NCI-H2196 (cell line): Measurements from ENCODE around the gene URI1.
A peak's percentile ranks its signal among the peaks of the same experiment; 100 is the strongest.
"Not testable (repeated sequence)": the region's sequence is repeated elsewhere in the genome, so short reads cannot be mapped to it uniquely, and the experiment has no call there.

ENCODE experiments used
- DNase-seq: peaks from one replicate; lab custom pipeline; 2025; ENCODE audit not compliant: unreplicated experiment; lab: John Stamatoyannopoulos, UW

Gene URI1, protein sequence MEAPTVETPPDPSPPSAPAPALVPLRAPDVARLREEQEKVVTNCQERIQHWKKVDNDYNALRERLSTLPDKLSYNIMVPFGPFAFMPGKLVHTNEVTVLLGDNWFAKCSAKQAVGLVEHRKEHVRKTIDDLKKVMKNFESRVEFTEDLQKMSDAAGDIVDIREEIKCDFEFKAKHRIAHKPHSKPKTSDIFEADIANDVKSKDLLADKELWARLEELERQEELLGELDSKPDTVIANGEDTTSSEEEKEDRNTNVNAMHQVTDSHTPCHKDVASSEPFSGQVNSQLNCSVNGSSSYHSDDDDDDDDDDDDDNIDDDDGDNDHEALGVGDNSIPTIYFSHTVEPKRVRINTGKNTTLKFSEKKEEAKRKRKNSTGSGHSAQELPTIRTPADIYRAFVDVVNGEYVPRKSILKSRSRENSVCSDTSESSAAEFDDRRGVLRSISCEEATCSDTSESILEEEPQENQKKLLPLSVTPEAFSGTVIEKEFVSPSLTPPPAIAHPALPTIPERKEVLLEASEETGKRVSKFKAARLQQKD

DNA sequence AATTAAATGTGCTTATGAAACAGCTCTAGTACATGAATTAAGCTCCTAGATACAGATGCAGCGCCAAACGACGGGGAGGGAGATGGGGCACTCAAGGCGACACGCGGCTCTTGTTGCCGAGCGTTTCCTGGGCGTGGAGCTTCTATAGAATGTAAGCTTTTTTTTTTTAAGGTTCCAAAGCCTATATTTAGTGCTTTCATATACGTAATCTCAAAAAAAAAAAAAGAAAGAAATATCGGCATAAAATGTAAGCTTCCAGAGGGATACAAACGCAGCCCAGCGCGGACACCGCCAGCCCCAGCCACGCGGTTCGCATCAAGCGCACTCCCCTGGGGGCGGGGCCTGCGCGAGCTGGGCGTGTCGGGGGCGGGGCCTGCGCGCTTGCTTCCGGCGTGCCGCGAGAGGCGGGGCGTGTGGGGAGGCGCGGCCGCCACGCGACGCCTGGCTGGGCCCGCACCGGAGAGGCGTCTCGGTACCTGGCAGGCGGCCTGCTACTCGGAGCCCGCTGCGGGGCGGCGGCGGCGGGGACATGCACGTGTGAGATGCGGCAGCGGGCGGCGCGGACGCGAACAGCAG is at the start of gene URI1:
Gene URI1 (plus strand): TSS at position 412 of the 576 bp plus-strand sequence. CDS start 309 bp downstream, outside the sequence.
- peak; percentile 86 for DNase-seq

DNA sequence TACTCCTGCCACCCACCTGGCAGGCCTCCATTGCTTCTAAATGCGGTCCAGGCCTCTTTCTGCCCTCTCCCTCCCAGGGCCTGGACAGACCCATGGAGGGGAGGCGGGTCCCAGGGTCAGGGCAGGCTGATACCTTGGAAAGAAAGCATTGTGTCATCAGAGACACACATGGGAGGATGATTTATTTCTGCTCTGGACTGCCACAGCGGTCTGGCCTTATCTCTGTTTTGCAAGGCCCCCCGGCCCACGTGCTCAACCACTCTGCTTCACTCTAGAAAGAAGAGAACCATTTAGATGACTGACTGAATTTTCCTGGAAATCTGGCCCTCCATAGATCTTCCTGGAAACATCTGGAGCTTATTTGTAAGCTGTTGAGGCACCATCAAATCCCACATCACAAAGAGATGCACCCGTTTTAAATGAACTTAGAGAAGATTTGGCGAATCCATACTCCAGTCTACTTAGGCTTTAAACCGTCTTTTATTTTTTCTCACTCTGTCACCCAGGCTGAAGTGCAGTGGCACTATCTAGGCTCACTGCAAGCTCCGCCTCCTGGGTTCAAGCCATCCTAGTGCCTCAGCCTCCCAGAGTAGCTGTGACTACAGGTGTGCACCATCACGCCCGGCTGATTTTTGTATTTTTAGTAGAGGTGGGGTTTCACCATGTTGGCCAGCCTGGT is 48.3 kb upstream of the URI1 start:
- no peak for DNase-seq

DNA sequence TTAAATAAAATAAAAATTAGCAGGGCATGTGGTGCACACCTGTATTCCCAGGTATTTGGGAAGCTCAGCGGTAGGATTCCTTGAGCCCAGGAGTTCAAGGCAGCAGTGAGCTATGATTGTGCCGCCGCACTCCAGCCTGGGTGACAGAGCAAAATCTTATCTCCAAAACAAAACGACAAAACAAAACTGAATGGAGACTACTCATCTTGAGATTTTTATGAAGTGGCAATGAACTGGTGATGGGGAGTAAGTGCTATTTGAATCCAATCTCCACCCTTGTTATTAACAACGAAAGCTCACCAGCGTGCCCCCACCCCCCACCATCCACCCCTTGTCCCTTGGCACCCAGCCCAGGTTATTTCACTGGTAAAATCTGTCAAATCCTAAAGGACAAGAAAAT is 45.2 kb upstream of the URI1 start:
- no peak for DNase-seq

DNA sequence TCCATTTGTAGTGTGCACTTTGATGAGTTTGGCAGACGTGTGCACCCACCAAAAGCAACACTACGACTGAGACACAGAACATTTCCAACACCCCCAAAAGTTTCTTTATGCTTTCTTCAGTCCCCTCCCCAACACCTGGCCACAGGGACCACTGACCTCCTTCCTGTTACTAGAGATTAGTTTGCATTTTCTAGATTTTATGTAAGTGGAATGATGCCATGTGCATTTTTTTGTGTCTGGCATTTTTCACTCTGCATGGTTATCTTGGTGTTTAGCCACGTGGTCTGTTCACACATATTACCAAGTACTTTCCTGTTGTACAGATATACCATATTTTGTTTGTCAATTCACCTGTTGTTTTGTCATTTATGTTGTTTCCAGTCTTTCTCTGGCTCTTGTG is 44.6 kb upstream of the URI1 start:
- DNase-seq, result no peak

DNA sequence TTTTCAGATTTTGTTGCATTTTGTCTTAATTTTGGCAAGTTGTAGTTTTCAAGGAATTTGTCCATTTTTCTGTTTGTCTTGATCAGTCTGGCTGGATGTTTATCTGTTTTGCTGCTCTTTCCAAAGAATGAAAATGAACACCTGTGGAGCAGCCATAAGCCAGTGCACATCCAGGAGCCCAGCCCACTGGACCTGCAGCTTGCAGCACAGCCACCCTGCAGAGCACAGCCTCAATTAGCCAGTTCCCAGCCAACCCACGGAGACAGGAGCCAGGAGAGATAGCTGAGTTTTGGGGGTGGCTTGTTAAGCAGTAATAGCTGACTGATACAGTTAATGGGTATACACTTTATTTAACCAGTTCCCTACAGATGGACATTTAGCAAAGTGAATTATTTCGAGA is 38.0 kb upstream of the URI1 start:
- DNase-seq, result no peak

DNA sequence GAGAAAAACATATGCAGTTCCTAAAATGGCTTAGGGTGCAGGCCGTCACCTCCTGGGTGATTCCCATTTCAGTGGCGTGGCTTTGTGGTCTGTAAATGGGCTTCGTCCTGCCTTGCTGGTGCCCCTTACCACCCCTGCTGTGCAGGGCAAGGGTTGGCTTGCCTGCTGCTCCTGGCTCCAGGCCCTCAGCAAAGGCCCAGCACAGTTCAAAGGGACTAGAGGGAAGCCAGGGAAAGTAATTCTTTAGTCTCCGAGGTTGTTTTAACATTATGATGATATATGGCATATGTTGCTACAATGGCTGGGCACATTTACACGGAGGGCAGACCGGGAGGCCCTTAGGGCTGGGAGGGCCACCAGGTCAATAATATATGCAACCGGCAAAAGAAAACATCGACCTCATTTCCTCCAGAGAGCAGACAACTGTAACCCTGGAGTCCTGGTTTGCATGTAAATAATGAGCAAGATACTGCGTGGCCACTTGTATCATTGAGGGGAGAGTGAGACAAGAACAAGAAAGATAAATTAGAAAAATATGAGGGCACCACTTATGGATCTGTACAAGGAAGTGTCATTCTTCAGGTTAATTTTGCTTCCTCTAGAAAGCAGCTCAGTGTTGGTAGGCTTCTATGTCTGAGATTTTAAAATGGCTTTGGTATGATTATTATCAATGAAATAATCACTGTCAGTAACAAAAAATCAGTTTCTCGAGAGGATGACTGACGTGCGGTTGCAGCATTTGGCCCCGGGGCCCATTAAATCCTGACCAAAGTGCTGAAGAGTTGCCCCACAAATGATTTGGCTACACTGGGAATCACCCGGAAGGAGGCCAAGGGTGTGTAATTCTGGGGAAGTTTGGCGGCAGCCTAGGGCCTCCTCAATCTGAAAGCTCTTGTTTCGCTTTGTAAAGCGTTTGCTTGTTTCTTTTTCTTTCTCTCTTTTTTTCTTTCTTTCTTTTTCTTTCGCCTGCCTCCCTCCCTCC is 32.8 kb upstream of the URI1 start:
- DNase-seq, result no peak

DNA sequence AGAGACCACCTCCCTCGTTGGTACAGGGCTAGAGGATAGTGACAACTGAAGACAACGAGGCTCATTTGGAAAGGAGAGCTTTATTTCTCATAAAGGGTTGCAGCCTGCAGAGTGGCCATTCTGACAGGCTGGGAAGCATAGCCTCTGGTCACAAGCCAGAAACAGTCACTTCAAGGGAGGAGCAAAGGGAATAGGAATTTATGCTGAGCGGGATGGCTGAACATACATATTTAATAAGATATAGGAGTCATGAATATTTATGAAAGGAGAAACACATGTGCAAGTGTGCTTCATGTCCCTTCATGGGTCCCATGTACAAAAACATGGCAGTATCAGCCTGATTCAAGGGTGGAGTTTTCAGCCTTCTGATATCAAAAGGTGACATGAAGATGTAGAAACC is 27.1 kb upstream of the URI1 start:
- no peak for DNase-seq

DNA sequence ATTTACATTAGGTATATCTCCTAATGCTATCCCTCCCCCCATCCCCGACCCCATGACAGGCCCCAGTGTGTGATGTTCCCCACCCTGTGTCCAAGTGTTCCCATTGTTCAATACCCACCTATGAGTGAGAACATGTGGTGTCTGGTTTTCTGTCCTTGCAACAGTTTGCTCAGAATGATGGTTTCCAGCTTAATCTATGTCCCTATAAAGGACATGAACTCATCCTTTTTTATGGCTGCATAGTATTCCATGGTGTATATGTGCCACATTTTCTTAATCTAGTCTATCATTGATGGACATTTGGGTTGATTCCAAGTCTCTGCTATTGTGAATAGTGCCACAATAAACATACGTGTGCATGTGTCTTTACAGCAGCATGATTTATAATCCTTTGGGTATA is 26.2 kb upstream of the URI1 start:
- DNase-seq, result not testable (repeated sequence)

DNA sequence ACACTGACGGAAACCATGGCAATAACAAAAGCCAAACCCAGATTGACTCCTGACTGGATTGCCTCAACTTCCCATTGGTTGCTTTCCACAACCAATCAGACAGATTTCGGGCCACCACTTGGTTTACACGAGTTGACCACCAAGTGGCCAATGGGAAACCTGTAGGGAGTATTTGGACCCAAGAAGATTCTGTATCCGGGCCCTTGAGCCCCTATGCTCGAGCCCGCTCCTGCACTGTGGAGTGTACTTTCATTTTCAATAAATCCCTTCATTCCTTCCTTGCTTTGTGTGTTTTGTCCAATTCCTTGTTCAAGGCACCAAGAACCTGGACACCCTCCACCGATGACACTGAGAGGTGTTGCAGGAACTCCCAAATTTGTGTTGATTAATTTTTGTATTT is 24.1 kb upstream of the URI1 start:
- no peak for DNase-seq

DNA sequence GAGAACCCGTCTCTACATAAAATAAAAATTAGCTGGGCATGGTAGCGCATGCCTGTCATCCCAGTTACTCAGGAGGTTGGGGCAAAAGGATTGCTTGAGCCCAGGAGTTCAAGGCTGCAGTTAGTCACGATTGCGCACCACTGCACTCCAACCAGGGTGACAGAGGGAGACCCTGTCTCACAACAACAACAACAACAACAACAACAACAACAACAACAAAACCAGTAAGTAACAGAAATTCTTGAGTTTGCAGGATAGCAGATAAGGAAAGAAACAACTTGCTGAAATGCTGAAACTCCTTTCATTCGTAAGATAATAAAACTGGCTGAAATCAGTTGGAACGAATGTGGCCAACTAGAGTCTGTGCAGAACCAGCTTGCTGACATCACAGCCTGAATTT is 23.1 kb upstream of the URI1 start:
- DNase-seq, result no peak

DNA sequence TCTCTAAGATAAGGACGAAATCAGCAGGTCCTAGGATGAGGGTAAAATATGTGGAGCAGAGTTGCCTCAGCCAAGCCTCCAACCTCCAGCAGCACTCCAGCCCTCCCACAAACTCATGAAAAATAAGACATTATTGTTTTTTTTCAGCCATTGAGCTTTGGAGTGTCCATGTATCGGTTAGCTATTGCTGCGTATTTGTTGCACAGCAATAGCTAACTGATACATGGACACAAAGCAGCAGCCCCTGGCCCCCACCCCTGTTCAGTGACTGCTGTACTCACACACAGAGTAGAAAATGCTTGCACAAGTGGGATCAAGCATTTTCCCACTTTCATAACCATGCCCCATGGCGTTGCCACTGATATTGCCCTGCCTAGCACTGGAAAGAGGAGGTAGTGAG is 19.1 kb upstream of the URI1 start:
- DNase-seq, result no peak

DNA sequence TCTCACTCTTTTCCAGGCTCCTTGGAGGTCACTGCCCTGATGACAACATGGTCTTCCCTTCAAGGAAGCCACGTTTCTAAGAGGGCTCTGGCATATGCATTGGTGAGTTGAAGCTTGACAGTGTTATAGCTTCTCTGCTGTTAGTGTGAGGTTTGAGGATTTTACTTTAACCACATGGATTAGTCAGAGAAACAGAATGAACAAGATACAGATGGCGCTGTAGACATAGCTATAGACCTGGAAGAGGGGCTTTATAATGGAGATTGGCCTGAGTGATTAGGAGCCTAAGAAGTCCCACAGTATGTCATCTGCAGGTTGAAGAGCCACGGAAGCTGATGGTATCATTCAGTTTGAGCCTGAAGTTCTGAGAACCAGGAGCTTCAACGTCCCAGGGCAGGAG is 18.4 kb upstream of the URI1 start:
- DNase-seq, result no peak

DNA sequence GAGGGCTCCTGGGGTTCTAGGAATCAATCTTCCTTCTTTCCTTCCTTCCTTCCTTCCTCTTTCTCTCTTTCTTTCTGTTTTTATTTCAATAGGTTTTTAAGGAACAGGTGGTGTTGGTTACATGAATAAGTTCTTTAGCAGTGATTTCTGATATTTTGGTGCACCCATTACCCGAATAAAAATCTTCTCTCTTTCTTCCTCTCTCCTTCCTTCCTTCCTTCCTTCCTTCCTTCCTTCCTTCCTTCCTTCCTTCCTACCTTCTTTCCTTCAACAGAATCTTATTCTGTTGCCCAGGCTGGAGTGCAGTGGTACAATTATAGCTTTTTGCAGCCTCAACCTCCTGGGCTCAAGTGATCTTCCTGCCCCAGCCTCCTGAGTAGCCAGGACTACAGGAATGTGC is 16.0 kb upstream of the URI1 start:
- DNase-seq, result no peak

DNA sequence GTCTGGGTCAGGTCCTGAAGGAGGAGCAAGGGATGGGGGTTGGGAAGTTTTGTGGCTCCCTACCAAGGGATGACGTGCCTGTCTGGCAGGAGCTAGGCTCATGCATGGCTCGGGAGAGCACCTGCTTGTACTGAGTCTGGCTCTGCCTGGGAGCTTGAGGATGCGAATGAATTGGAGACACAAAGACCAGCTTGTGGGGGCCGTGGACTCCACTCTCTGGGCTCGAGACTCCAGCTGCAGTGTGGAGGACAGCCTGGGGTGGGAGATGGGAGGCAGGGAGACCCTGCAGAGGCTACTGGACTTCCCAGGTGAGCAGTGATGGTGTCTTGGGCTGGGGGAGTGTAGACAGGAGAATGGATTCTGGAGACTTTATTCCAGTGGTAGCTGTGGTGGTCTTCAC is 15.2 kb upstream of the URI1 start:
- no peak for DNase-seq

DNA sequence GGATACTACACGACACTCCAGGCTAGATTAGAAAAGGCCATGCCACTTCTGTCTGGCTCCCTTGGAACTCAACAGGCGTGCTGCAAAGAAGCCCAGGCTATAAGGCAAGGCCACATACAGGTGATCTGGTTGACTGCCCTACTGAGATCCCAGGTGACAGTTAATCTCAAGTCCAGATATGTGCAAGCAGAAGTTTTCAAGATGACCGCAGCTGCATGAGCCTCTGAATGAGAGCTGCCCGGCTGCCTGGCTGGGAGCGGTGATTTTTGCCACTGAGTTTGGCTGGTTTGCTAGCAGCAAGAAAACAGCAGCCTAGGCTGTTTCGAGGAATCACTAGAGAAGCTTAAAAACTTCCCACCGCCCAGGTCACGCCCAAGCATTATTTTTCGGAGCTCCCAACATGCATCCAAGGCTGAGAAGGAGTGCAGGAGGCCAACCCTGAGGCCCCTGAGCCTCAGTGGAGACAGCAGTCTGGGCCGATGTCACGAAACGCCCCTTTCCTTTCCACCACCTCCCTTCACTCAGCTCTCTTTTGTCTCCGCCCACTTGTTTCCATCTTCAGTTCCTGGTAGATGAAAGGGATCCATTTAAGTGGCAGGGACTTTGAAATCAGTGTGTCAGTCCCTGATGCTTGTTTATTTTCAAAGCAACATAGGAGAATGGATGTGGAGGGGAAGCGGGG is 14.0 kb upstream of the URI1 start:
- no peak for DNase-seq

DNA sequence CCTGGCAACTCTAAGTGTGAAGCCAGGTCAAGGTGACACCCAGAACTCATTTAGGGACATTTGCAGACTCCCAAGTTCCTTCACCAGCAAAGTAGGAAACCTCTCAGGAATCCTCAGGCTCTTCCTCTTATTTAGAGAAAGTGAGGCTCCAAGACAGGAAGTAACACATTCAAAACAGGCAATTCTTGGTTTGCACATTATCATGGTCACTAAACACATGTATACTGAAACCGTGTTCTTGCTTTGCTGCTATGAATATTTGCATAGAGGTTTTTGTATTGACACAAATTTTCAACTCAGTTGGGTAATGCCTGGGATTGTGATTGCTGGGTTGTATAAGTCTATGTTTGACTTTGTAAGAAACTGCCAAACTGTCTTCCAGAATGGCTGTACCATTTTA is 13.2 kb upstream of the URI1 start:
- no peak for DNase-seq

DNA sequence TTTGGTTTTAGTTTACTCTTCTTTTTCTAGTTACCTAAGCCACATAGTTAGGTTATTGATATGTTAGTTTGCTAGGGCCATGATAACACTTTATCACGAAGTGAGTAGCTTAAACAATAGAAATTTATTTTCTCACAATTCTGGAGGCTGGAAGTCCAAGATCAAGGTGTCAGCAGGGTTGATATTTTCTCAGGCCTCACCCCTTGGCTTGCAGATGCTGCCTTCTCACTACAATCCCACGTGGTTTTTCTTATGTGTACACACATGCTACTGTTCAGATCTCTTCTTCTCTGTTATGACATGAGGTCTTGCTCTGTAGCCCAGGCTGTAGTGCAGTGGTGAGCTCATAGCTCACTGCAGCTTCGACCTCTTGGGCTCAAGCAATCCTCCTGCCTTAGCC is 7.8 kb upstream of the URI1 start:
- no peak for DNase-seq

DNA sequence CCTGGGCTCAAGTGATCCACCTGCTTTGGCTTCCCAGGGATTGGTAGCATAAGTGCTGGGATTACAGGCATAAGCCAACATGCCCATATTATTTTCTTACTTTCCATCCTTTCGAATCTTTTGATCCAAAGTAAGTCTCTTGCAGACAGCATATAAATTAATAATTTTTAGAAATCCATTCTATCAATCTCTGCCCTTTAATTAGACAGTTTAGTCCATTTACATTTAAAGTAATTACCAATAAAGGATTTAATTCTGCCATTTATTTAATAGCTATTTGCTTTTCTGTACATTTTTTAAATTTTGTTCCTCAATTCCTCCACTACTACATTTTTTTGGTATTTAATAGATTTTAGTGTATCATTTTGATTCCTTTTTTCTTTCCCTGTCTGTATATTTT is 7.3 kb upstream of the URI1 start:
- DNase-seq, result no peak

DNA sequence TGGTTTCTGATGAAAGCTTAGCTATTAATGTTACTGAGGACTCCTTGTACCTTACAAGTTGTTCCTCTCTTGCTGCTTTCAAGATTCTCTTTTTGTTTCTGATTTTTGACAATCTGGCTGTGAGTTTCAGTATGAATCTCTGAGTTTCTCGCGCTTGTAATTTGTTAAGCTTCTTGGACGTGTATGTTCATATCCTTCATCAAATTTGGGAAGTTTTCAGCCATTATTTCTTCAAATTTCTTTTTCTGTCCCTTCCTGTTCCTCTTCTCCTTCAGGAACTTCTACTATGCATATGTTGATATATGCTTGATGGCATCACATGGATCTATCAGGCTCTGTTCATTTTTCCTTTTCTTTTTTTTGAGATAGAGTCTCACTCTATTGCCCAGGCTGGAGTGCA is 5.6 kb upstream of the URI1 start:
- no peak for DNase-seq

DNA sequence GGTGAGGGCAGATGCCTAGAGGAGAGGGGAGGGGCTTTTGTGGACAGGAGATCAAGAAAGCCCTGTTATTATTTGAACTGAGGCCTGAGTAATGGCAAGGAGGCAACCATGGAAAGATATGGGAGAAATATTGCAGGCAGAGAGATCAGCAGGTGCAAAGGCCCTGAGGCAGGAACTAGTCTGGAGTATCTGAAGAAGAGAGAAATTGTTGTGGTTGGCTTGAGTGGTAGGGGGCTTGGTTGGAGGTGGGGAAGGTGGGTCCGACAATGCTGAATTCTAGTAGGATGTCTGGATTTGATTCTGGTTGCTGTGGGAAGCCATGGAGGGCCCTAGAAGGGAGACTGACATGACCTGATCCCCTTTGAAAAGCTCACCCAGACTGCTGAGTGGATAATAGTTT is 2.4 kb upstream of the URI1 start:
- no peak for DNase-seq
